ENCODE measurements around the gene SH3GL3.

DNA sequence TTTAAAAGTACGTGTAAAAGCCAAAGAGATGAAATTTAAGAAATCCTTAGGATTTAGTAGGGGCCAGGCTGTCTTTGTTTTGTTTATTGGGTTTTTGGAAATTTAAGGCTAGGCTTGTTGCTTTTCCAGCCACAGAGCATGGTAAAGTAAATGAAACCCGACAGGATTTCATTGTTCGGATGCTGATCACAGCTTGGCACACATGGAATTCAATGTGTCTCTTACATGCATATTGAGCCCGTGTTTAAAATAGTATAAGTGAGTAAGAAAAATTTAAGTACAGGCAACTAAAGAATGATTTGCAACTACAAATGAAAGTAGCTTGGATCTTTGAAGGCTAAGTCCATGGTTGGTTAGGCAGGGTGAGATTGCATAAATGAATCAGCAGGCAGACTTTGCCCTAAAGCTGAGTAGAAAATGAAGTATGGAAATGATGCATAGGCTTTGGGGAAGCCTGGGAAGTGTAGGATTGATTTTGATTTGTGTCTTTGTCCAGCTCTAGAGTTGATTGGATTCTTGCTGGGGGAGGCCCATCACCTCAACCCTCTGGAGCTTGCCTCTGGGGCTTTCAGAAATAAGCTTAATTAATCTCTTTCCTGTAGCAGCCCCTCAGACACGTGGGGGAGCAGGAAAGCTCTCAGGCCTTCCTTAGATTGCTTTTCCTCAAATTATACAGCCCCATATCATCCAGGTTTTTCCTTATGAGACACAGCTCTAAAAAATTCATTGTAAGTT lies 138.6 kb downstream of the SH3GL3 start:
- TF ChIP-seq, protein P1, sequence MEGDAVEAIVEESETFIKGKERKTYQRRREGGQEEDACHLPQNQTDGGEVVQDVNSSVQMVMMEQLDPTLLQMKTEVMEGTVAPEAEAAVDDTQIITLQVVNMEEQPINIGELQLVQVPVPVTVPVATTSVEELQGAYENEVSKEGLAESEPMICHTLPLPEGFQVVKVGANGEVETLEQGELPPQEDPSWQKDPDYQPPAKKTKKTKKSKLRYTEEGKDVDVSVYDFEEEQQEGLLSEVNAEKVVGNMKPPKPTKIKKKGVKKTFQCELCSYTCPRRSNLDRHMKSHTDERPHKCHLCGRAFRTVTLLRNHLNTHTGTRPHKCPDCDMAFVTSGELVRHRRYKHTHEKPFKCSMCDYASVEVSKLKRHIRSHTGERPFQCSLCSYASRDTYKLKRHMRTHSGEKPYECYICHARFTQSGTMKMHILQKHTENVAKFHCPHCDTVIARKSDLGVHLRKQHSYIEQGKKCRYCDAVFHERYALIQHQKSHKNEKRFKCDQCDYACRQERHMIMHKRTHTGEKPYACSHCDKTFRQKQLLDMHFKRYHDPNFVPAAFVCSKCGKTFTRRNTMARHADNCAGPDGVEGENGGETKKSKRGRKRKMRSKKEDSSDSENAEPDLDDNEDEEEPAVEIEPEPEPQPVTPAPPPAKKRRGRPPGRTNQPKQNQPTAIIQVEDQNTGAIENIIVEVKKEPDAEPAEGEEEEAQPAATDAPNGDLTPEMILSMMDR (IDR thresholded peaks at IDR 0.05; ENCODE audit: insufficient read depth, low read length, poor library complexity, severe bottlenecking), result no peak
- TF ChIP-seq EZH2phosphoT487 (conservative IDR thresholded peaks at IDR 0.05; ENCODE audit: low read length), result no peak

All from SU-DHL-6 (cell line).